ENCODE measurements around the gene OR13J1.
"Not testable (repeated sequence)": the region's sequence is repeated elsewhere in the genome, so short reads cannot be mapped to it uniquely, and the experiment has no call there.

DNA sequence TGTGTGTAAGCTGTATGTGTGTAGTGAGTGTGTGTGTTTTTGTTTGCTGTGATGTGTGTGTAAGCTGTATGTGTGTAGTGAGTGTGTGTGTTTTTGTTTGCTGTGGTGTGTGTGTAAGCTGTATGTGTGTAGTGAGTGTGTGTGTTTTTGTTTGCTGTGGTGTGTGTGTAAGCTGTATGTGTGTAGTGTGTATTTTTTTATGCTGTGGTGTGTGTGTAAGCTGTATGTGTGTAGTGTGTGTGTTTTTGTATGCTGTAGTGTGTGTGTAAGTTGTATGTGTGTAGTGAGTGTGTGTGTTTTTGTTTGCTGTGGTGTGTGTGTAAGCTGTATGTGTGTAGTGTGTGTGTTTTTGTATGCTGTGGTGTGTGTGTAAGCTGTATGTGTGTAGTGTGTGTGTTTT lies 43.2 kb upstream of the OR13J1 start:
- TF ChIP-seq, protein P1, sequence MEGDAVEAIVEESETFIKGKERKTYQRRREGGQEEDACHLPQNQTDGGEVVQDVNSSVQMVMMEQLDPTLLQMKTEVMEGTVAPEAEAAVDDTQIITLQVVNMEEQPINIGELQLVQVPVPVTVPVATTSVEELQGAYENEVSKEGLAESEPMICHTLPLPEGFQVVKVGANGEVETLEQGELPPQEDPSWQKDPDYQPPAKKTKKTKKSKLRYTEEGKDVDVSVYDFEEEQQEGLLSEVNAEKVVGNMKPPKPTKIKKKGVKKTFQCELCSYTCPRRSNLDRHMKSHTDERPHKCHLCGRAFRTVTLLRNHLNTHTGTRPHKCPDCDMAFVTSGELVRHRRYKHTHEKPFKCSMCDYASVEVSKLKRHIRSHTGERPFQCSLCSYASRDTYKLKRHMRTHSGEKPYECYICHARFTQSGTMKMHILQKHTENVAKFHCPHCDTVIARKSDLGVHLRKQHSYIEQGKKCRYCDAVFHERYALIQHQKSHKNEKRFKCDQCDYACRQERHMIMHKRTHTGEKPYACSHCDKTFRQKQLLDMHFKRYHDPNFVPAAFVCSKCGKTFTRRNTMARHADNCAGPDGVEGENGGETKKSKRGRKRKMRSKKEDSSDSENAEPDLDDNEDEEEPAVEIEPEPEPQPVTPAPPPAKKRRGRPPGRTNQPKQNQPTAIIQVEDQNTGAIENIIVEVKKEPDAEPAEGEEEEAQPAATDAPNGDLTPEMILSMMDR (IDR thresholded peaks at IDR 0.05), result not testable (repeated sequence)
- not testable (repeated sequence) for TF ChIP-seq POLR2A (IDR thresholded peaks at IDR 0.05)
